NCI-H1048 (cell line): Measurements from ENCODE around the gene PRKCH.

Experiments used
- DNase-seq: peaks from one replicate; lab custom pipeline; 2025; lab: John Stamatoyannopoulos, UW

The PRKCH gene

DNA sequence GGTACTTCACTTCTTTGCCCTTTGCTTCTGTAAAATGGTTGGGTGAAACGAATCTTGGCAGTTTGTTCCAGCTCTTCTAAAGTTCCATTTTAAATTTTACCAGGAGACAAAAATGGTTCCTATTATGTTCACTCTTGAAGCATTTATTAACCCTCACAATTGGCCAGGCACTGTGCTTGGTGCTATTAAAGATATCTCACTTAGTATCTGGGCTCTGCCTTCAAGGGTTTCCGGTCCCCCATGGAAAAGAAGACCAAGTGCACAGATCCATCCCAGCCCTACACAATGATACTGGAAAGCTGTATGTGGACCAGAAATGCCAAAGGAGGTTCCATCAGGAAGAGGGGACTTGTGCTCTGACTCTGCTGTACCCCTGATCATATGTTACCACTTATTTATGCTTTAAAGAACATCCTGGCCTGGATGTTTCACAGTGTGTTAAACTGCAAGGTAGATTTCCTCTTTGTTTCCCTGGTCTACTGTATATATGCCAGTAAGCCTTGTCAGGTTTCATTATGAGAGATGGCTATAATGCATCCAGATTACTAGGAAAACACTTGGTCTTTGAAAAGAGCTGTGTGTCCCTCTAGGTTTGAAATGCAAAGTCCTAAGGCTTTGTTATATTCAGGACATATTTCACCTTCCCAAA, 154.8 kb downstream of the PRKCH start:
- no peak for DNase-seq

DNA sequence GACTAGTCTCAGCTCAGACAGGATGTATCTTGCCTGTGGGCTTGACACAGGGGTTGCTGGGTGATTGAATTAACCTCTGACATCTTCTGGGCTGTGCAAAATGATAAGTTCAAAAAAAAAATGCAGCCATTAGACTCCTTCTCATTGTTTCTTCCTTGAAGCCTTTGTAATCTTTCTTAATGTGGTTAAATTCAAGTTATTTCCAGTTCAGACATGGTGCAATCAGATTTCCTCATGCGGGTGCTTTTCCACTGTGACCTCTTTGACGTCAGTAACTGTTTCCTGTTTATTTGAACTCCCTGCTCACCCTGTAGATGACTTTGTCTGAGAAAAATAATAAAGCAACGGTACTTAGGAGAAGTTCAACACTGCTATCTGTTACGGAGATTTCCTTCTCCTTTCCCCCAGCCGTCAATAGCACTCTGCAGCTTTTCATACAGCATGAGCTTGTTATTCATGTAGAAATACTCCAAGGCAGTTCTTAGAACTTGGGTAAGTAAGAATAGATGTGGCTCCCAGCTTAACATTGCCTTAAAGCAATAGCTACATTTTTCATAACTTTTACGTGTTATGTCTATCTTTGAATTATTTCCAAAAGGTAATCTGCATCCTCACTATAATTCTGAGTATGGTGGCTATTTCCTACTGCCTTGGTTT, 155.5 kb downstream of the PRKCH start:
- DNase-seq: no peak

DNA sequence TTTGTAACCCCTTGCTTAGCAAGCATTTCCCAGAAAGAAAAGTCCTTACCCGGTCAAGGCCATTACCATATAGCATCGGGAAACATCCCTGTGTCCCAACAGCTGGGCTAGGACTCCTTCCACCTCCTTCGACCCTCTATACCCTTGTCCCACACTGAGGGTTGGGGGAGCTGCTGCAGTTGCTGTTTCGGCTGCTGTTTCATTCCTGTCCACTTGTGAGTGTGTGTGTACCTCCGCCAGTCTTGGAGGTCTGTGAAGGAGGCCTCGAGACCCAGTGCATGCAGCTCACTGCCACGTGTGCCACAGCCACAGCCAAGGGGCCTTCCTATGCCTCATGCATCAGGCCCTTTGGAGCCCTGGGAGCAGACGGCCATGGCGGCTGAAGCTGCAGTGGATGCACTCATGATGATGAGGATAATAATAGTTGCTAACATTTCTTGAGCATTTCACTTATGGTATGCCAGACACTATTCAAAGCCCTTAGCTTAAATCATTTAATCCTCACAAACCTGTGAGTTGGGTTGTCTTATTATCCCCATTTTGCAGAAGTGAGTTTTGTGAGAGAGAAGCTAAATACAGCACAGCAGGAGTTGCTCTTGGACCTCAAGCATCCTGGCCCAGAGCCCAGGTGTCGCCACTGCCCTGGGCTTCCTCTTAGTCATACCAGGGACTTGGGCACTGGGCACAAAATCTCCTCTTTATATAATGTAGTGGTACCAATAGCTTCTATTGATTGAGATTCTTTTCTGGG, 156.5 kb downstream of the PRKCH start:
- DNase-seq: no peak

DNA sequence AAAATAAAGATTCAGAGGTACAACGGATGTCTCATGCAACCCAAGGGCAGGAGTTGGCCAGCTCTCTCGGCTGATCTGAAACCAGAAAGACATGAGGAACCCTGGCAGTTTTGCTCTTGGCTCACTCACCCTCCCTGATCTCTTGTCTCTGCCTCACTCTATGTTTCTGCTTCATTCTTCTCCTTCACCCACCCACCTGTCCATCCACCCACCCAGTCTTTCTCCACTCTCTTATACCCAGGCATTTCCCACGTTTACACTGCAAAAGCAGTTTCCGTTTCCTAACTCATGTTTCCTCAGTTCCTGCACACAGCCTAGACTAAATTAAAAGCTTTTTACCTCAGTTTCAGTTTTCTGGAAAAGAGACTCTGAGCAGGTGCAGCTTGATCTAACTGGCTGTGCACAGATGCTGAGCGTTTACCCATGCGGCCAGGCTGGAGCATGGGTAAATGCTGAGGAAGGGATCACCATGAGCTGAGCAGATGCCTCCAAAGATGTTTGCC, 157.6 kb downstream of the PRKCH start:
- no peak for DNase-seq

DNA sequence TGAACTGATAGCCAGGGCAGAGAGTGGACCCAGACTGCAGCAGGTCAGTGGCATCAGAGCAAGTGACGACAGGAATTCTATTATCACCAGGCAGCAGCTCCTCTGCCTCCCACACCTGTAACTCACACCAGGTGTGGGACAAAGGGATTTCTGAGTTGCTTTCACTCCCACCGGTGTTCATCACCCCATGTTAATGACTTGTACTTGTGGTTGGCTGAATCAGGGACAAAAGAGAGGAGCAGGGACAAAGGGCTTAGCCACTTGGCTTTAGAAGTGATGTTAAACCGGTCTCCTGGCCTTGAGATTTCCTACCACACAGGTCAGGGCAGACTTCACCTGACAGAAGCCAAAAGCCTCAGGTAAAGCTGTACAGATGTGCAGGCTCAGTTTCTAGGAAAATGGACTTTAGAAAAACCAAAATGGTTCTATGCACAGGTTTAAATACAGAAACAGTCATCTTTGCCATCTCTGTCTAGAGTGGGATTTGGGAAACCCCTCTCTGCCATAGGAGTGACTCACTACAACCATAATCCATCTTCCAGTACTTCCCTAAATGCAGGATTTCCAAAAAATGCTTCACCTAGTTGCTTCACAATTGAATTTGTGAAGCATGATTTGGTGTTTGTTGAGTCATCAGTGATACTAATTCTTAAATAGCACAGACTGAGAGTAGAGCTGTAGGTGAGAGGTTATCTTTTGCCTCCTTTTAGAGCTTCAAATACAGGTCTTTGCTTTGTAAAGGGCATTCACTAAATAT, 158.5 kb downstream of the PRKCH start:
- DNase-seq: no peak

DNA sequence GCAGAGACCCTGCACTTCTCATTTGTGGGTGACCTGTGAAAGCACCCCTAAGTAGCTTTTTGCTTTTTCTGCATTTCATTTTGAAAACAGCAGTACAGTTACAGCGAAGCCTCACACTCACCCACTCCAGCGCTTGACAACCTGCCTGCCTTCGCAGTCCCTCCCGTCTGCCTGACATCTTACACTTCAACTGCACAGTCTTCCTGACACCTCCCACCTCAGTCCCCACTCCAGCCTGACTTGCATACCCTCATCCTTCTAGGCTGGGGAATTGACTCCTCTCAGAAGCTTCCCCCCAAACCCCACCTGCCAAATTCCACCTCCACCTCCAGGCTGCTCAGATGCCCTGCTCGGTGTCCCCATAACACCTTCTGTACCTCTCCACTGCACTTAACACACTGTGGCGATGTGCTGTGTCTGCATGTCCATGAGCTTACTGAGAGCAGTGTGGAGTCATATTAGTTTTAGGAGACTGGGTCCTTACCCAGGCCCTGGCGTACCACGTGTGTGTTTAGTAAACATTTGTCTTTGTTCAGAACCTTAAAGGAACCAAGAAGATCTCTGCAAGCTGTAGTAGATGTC, 159.4 kb downstream of the PRKCH start:
- DNase-seq: no peak

DNA sequence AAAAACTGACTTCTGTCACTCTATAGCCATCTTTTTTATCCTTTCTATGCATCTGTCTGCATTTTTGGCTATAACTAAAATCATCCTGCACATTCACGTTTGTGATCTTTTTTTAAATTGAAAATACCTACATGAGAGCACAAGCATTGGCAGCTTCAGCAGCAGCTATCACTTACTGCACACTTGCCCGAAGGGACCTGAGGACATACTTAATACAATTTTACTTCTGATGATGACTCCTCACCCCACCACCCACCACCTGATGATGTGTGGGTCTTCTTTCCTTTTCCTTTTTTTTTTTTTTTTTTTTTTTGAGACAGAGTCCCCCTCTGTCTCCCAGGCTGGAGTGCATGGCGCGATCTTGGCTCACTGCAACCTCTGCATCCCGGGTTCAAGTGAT, 160.3 kb downstream of the PRKCH start:
- DNase-seq: no peak

DNA sequence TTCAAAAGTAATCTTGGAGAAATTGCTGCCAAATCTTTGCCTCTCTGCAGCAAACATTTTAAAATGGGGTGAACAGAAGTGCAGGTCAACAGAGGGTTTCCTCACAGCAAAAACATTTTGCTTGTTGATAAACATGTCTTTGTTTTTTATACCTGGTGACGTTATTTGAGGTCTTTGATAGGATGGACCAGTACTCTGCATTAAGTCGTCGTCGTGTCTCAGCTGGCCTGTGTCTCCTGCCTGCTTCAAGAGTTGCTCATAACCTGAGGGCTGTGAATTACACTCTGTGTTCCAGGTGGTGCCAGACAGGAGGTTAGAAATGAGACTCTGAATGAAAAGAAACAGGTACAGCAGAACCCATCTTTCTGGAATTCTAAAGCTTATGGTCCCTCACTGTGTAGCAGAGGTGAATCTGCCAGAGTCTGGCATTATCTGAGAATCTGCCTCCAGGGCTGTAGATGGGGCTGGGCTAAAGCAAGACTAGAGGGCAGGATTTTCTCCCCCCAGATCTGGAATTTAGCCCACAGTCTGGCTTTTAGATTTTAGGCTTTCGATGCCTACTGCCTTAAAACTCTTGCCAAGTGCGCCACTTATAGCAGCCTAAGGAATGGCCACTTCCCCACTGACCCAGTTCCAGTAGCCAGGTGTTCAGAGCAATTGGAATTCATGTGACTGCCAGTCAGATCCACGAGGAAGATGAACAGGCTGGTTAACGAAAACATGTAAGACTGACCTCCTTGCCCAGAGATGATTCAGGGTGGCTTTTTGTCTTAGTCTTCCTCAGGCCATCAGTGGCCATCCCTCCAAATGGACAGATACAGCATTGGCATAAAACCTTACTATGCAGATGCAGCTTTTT, 161.2 kb downstream of the PRKCH start:
- DNase-seq: no peak

DNA sequence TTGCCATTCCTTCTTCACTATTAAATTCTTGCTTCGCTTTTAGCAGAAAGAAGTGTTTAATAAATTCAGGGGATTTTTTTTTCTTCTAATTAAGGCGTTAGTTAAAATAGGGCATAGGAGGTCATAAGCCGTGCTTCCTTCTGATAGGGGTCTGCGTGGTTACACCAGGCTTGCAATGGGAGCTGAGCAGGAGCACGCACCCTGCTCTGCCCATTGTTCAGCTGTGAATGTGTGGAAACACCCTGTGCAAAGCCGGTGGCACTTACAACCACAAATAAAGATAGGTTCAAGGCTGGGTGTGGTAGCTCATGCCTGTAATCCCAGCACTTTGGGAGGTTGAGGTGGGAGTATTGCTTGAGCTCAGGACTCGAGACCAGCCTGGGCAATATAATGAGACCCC, 162.1 kb downstream of the PRKCH start:
- no peak for DNase-seq

DNA sequence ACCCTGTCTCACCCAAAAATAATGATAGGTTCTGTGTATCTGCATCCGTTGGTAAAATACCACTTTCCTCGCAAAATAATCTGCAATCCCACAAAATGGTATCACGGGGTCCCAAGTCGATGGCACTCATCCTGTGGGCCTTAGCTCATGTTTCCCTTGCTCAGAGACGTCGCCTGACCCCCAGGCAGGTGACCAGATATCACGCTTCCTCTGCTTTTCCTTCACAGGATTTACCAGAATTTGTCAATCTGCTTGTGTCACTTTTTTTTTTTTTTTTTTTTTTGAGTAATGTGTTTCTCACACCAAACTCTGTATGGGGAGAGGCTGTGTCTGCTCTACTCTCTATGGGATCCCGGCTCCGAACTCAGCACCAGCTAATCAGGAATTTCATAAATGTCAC, 162.7 kb downstream of the PRKCH start:
- no peak for DNase-seq

DNA sequence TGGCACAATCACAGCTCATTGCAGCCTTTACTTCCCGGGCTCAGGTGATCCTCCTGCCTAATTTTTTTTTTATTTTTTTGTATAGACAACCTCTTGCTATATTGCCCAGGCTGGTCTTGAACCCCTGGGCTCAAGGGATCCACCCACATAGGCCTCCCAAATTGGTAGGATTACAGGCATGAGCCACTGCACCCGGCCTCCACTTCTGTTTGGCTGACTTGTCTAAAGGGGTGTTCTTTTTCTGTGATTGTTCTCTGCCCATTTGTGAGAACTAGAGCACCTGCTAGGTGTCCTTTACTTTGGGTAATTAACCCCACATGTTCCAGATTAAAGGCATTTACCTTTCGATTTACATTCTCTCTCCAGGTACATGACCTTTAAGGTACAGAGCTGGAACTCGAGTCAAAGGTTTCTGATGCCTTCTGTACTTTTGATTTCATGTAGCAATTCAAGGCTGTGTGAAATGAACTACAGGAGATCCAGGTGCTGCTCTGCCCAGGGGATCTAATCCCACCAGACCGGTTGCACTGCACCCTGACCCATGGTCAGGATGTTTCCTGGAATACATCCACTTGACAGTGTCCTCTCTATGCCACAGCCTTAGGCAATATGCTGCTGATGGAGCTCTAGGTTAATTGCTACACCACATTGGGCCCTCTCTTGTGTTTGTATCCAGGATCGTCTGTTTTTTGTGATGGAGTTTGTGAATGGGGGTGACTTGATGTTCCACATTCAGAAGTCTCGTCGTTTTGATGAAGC, 163.6 kb downstream of the PRKCH start:
- no peak for DNase-seq

DNA sequence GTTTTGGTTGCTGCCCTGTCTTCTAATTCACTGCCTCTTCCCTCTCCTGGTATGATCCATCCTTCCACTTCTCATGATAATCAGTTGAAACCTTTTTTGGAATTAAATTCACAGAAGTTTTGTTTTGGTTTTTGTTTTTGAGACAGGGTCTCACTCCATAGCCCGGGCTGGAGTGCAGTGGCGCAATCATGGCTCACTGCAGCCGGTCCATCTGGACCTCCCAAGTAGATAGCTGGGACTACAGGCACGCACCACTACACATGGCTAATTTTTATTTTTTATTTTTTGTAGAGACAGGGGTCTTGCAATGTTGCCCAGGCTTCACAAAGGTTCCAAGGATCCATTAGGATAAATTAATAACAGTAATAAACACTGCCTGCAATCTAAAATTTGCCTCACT, 164.3 kb downstream of the PRKCH start:
- no peak for DNase-seq

DNA sequence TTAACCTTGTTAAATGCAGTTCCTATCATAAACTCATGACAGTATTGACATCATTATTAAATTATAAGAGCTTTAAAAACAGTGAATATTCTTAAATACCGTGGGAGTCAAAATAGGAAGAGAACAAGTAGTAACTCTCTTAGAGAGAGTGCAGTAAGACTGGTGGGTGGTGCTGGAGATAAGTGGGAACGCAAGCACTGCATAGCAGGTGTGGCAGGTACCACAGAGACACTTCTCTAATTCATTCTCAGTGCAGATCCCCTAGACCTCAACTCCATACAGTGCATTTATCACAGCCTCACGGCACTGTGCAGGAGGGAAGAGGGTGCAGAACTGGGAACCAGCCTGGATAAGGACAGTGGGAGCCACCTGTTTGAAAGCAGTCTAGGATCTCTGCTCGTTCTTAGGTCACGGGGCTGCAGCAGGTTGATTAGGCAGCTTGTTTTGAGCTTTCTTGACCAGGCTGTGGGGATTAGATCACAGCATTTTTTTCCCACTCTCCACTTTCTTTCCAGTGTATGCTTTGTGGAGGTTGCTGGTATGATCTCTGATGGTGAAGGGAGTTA, 165.6 kb downstream of the PRKCH start:
- DNase-seq: no peak

DNA sequence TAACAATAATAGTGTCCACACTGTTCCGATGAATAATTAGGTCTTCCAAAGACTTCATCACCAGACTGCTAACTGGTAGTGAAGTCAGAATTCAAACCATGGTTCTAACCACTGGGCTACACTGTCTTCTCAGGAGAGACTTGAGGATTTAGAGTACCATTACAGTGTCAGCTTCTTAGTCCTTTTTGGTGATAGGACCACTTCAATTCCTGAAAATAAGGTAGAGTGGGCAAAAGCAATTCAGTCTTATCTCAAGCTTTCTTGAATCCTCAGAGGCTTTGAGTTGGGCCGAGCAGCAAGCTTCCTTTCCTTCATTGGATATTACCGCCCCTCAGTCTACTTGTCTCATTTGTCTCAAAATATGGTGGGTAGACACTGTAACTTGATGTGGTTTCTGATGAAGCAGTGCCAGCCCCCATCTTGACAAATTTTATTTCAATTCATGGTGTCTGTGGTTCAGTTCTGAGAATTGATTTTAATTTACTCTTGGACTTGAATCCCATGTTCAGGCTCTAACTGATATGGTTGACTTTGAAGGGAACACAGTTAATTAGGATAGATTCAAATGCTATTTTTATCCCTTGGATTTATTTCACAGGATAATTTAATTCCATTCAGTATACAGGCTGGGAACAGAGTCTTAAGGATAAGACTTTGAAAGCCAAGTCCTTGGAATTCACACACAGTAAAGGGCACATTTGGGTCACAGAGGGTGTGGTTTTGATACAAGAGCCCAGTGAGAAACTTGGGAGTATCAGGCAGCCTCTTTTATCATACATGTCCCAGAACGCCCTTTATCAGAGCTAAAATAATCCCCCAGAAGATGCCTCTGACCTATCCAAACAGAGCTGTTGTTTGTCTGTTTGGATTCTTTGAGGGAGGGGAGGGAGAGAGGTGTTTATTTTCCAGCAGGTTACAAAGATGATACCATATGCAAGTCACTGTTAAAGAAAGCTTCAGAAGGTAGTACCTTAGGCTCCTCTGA, 167.3 kb downstream of the PRKCH start:
- no peak for DNase-seq

DNA sequence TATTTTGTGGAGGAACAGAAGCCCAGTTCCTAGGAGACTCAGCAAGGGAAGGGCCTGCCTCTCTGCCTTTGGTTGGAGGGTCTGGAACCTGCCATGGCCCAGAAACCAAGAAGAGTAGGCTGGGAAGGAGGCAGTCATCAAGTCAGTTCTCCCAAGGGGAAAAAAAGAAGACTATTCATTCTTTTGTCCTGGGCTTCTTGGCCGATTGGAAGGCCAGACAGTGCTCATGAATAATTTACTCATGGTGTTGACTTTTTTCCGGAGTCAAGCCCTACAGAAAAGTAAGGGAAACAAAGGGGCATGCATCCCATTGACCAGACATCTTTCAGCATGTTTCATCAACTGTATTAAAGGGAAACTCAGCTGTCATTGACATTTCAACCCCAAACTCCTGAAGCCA, 168.1 kb downstream of the PRKCH start:
- no peak for DNase-seq

DNA sequence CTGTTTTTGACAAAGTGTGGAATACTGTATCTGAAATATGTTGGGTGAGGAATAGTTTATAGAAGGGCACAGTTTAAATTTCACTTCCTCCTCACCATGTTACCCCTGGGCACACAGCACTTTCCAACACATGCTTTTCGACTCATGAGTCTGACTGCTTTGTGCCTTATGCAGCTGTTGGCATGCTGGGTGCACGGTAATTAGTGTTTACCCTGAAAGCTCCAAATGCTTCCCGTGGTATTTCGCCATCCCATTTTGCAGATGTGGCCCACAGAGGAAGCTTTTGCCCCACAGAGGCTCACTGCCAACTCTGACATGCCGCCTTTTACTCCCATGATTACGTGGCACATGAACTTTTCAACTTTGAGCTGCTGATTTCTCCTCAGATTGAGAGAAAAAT, 168.6 kb downstream of the PRKCH start:
- DNase-seq: no peak

DNA sequence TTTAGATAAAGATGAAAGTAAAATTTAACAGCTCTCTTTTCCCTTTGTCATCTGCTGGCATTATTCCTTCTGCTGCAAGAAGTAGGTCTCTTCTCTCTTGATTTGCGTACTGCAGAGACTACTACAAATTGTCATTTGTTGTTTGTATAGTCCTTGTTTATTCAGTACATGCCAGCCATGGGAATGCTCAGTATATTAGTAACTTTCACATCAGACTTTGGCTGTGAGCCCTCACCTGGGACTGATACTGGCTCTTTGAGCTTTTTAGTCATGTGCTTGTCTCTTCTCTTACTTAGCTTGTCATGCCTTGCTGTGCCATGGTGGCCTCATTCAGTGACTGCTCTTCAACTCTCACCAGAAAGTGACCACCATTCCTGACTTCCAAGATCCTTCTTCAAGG, 169.8 kb downstream of the PRKCH start:
- no peak for DNase-seq

DNA sequence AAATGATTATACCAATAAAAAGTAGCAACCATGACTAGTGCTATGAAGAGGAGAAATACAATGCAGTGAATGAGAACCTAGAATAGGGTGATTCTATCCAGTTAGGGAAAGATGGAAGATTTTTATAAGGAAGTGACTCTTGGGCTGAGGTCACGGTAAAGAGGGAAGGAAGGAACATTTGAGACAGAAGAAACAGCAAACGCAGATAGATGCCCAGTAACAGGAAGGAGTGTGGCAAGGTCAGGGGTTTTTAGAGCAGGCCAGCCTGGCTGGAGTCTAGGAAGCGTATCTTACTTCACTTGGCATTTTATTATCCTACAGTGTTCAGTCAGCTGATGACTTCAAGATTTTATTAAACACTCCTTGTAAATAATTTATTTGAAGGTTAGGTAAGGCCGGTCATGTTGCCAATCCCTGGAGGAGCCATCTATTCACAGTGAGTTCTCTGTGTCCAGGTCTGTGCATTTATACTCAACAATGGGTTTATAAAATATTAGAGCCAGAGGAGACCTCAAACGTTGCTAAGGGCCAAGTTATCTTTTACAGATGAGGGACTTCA, 170.6 kb downstream of the PRKCH start:
- no peak for DNase-seq
